HG02973 (cell line): Measurements from ENCODE around the gene GLIS1.
"Not testable (repeated sequence)": the region's sequence is repeated elsewhere in the genome, so short reads cannot be mapped to it uniquely, and the experiment has no call there.

ENCODE experiments used
- ATAC-seq: cut with Tn5 transposase; IDR thresholded peaks from one replicate; pipeline ENCODE4 v1.9.1; 2021; ENCODE audit warnings: moderate library complexity; ENCODE audit not compliant: unreplicated experiment

Gene GLIS1

DNA sequence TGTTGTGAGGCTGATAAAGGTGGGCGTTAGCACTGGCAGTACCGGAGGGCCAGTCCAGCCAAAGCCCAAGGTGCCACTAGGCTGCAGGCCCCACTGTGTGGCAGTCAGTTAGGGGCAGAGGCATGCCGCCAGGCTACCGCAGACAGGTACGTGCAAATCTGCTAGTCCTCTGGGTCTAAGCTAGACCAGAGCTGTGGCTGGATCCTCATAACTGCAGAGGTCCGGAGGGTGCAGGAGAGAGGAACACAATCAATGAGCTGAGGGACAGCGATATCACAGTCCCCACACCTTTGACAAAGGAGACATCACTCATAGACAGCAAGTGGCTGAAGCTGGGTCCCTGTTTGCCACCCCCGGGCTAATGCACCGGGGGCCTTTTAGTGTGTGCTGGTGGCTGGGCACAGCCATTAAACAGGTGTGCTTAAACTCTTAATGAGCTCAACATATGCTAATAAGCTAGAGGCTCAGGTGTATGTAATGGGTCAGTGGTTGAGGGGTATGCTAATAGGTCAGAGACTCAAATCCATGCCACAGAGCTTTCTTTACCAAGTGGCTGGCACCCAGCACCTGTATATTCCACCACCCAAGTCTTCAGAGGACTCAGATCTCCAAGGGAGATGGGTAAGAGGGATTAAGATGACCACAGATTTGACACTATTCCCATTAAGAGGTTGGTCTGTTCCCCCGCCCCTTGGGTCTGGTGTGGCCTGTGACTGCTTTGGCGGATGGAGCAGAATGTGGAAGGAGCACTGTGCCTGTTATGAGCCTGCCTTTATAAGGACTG is 82.0 kb downstream of the GLIS1 start:
- ATAC-seq = no peak

DNA sequence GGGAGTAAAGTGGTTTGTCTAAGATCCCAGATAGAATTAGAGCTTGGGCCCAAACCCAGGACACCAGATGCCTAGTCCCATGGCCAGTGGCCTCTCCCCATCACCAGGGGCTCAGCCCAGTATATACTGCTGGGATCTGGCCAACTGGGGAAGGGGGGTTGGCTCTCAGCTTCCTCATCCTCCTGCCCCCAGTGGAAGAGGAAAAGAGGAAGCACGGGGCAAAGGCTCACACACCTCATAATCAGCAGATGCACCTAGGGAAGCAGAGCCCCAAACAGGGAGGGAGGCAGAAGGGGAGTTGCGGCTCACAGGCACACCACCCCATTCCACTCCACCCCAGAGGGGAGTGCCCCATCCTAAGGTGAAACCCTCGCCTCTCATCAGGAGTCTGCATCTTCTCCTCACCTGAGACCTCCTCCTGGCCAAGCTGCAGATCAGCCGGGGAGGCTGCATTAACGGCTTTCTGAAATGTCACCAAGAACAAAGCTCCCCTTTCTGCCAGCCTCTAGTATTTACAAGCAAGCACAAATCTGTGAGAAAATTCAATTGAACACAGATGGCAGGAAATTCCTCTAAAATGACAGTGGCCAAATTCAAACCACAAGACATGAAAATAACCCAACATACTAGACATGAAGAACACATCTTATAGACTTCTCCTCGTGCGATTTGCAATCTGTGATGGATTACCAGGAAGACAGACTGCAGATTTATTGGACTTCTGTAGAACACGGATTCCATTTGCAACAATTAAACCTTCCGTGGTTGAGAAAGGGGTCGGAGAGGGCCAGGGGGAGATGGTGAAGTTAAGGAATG is 82.8 kb downstream of the GLIS1 start:
- ATAC-seq = no peak

DNA sequence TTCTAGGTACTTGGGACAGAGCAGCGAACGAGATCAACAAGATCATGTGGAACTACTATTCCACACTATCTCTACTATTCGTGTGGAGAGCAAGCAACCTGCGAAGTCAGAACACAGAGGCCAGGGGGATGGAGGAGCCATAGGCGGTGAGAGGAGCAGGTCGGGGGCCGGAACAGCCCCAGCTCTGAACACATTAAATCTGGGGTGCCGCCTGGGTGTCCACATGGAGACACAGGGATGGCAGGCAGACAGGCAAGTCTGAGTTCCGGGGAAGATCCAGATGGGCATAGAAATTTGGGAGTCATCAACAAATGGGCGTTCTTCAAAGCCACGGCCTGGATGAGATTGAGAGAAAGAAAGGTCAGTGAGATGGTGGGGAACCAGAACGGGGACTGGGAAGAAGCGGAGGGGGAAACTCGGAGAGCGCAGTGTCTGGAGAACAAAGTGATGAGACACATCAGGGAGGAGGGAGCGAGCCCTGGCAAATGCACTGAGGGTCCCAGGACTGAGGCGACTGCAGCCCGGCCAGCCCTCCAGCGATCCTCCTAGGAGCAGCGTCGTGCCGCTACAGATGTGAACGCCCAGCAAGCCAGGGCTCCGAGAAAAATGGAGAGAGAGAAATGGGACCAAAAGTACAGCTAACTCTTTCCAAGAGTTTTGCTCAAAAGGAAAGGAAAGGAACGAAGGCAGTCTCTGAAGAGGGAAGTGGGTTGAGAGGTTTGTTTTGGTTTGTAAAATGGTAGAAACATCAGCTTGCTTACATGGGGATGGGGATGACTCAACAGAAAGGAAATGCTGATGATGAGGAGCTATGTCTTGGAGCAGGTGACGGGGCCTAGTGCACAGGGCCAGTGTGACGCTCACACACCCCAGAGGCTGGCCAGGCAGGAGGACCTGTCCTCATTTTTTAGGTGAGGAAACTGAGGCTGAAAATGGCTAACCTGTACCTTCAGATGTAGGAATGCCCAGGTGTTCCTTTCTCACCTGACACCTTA is 84.5 kb downstream of the GLIS1 start:
- ATAC-seq = no peak

- no peak for ATAC-seq
These were observed 85.3 kb downstream of the GLIS1 start for GRCh38 chr1:53653631-53654030.

DNA sequence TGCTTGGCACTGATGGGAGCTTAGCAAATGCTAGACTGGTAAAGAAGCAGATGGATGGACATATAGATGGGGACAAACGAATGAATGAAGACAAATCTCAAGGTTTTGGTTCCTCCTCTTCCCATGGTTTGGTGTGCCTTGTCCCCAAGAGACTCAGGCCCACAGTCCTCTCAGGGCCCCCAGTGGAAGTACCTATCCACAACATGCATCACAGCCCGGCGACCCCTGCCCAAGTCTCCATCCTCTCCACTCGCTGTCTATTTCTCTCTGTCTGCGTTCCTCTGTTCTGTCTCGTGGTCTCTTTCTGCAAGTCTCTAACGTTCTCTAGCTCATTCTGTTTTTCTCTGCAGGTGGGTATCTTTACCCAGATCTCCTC is 85.8 kb downstream of the GLIS1 start:
- no peak for ATAC-seq

GRCh38 chr1:53652441-53653199 is 86.3 kb downstream of the GLIS1 start:
- no peak for ATAC-seq

- no peak for ATAC-seq
These were observed 87.6 kb downstream of the GLIS1 start for GRCh38 chr1:53651356-53651755.

GRCh38 chr1:53648516-53648915 is 90.4 kb downstream of the GLIS1 start:
- no peak for ATAC-seq

- ATAC-seq = not testable (repeated sequence)
These were observed 91.0 kb downstream of the GLIS1 start for GRCh38 chr1:53647915-53648314.

- no peak for ATAC-seq
These were observed 92.2 kb downstream of the GLIS1 start for GRCh38 chr1:53646732-53647131.

DNA sequence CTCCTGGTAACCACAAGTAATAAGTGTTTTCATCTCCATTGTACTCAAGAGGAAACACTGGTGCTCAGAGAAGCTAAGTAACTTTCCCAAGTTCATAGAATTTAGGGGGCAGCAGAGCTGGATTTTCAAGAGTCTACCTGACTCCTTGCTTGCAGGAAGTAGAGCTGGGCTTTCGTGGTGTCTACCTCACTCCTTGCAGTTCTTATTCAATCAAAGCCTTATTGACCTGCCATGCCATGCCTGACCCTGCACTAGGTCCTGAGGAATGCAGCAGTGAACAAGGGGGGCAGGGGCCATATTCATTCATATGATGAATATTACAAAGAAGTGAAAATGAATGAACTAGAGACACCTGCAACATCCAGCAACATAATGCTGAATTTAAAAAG is 93.3 kb downstream of the GLIS1 start:
- no peak for ATAC-seq

GRCh38 chr1:53644909-53645689 is 93.9 kb downstream of the GLIS1 start:
- no peak for ATAC-seq

DNA sequence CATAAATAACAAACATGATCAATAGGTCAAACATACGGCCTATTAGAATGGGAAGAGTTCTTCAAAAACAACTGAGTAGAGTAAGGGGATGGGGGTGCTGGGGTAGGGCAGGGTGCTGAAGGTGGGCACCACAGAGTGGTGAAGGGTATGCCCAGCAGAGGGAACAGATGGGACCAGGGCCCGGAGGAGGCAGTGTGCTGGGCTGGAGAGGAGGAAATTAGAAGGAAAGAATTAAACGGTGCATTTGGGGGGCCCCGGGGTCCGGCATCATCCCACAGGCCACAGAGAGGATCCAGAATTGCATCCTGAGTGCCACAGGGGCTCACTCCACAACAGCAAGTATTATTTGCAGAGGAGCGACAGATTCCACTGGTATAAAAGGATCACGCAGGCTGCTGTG is 94.5 kb downstream of the GLIS1 start:
- no peak for ATAC-seq

GRCh38 chr1:53643881-53644390 is 95.0 kb downstream of the GLIS1 start:
- no peak for ATAC-seq

DNA sequence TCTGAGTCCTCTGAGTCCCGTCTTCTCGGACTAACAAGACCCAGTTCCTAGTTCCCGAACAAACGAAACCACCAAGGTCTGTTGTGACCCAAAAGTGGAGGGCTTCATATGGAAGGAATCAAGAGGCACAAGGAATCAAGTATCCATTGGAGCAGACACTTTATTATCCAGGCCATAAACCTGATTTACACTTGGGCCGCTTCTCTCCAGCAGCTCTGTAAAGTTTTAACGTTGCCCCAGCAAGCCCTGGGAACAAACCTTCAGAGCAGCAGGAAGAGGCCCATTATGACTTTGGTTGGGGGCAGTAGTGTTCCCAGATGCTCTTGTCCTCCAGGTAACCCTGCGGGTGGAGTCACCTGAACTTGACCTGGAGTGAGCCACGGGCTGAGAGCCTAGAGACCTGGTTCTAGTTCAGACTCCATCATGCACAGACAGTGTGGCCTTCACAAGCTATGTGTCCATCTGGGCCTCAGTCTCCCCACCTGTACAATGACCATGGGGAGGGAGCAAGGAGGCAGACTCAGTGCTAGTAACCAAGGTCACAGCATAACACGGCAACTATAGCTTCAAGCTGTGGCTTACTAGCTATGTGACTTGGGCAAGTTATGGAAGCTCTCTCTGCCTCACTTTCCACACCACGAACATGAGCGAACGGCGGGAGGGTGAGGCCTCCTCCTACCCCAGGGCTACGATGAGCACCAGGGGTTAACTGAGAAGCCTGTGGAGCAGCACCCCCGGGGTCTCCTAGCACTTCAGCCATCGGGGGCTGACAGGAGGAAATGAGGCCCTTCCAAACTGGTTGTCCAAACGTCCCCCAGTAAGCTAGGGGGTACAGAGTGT is 95.7 kb downstream of the GLIS1 start:
- ATAC-seq = no peak

GRCh38 chr1:53642607-53643006 is 96.4 kb downstream of the GLIS1 start:
- ATAC-seq = no peak

GRCh38 chr1:53642215-53642555 is 96.8 kb downstream of the GLIS1 start:
- ATAC-seq = no peak

DNA sequence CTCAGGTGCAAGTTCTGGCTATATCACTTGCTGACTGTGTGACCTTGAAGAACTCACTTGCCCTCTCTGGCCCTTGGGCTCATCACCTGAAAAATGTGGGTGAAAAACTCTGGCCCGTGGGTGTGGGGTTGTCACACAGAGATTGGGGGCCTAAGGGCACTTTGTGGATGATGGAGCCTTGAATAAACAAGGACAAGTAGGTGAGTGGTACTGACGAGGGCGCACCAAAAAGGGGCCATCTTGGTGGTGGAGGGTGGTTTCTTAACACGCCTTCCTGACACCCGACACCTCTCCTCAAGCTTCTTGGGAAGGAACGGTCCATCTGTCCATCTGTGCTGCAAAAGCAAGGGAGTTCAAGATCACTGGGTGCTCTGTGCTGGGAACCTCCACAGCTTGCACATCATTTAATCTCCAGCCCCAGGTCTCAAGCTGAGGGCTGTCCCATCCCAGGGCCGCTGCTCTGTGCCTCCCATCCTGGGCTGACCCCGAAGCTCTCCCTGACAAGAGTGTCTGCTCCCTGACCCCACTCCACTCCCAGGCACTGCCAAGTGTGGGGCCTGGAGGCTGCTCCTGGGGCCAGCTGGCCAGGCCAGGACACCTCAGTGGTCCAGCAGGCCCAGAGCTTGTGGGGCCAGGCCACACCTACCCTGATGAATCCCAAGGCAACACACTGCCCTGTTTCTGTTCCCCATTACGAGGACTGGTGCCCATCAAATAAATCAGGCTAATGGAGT is 97.3 kb downstream of the GLIS1 start:
- ATAC-seq = no peak
